Activated T-cell treated with anti-CD3 and anti-CD28 coated beads for 48 hours (primary cell): ENCODE measurements around the gene GPX6.
A peak's percentile ranks its signal among the peaks of the same experiment; 100 is the strongest.
"Not testable (repeated sequence)": the region's sequence is repeated elsewhere in the genome, so short reads cannot be mapped to it uniquely, and the experiment has no call there.

Source experiments
- DNase-seq: peaks from one replicate; pipeline ENCODE4 v3.0.0-alpha.2; 2020; ENCODE audit warnings: low read depth

The GPX6 gene

GRCh38 chr6:28525496-28526039, 10.0 kb upstream of the GPX6 start, which contains the start of gene GPX5:
Gene GPX5 (plus strand): TSS chr6:28525881. CDS start chr6:28526014, 133 bp downstream.
- no peak for DNase-seq

GRCh38 chr6:28523241-28523622, 7.6 kb upstream of the GPX6 start:
- no peak for DNase-seq

- no peak for DNase-seq
Measured at GRCh38 chr6:28522594-28523240, 7.1 kb upstream of the GPX6 start.

- no peak for DNase-seq
Measured at GRCh38 chr6:28517964-28518363, 2.4 kb upstream of the GPX6 start.

- DNase-seq: not testable (repeated sequence)
Measured at GRCh38 chr6:28512387-28512786, 3.2 kb downstream of the GPX6 start.

GRCh38 chr6:28511628-28512300, 3.8 kb downstream of the GPX6 start:
- no peak for DNase-seq

- DNase-seq: no peak
Measured at GRCh38 chr6:28506807-28507475, 8.7 kb downstream of the GPX6 start.

- DNase-seq: no peak
Measured at GRCh38 chr6:28505733-28506132, 9.9 kb downstream of the GPX6 start.

GRCh38 chr6:28502709-28503305, 12.8 kb downstream of the GPX6 start:
- not testable (repeated sequence) for DNase-seq

- DNase-seq: not testable (repeated sequence)
Measured at GRCh38 chr6:28502136-28502535, 13.5 kb downstream of the GPX6 start.

- DNase-seq: no peak
Measured at GRCh38 chr6:28501259-28501658, 14.3 kb downstream of the GPX6 start.

GRCh38 chr6:28497893-28498292, 17.7 kb downstream of the GPX6 start:
- no peak for DNase-seq

GRCh38 chr6:28497306-28497705, 18.3 kb downstream of the GPX6 start:
- DNase-seq: no peak

GRCh38 chr6:28496099-28496779, 19.4 kb downstream of the GPX6 start:
- DNase-seq: no peak

- no peak for DNase-seq
Measured at GRCh38 chr6:28491984-28492317, 23.6 kb downstream of the GPX6 start.

- no peak for DNase-seq
Measured at GRCh38 chr6:28490205-28490890, 25.2 kb downstream of the GPX6 start.

GRCh38 chr6:28489366-28490204, 26.0 kb downstream of the GPX6 start:
- DNase-seq: peak; percentile 43

- DNase-seq: peak; percentile 41
Measured at GRCh38 chr6:28488916-28489365, 26.7 kb downstream of the GPX6 start.

- DNase-seq: no peak
Measured at GRCh38 chr6:28486988-28487742, 28.4 kb downstream of the GPX6 start.

- no peak for DNase-seq
Measured at GRCh38 chr6:28486533-28486932, 29.1 kb downstream of the GPX6 start.
